HuH-7.5 (cell line): Measurements from ENCODE around the gene HERC6.
"Not testable (repeated sequence)": the region's sequence is repeated elsewhere in the genome, so short reads cannot be mapped to it uniquely, and the experiment has no call there.

Experiments
- DNase-seq: peaks from one replicate; pipeline ENCODE4 v3.0.0; 2011; ENCODE audit warnings: low spot score

Gene HERC6

DNA sequence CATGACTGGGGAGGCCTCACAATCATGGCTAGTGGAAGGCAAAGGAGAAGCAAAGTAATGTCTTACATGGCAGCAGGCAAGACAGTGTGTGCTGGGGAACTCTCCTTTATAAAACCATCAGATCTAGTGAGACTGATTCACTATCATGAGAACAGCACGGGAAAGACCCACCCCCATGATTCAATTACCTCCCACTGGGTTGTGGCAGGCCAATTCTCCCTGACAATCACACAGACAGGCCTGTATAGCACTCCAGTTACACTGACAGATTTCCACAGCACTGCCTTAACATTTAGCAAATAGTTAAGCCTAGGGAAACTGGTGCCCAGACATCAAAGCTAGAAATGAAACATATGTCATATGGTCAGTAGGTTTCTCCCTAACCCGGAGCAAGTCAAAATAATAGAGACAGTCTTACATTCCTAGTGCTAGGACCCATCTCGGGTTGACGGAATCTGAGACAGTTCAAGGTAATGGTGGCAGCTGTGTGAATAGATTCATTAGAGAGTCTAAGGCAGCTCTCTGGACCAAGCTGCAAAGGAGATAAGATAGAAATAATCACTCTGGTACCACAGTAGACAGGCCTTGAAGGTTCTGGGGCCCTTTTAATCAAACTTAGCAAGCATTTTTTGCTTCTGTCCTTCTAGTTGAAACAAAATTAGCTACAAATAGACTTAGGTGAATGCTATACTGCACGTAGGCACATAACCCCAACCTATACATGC lies 68.9 kb downstream of the HERC6 start:
- DNase-seq: no peak

DNA sequence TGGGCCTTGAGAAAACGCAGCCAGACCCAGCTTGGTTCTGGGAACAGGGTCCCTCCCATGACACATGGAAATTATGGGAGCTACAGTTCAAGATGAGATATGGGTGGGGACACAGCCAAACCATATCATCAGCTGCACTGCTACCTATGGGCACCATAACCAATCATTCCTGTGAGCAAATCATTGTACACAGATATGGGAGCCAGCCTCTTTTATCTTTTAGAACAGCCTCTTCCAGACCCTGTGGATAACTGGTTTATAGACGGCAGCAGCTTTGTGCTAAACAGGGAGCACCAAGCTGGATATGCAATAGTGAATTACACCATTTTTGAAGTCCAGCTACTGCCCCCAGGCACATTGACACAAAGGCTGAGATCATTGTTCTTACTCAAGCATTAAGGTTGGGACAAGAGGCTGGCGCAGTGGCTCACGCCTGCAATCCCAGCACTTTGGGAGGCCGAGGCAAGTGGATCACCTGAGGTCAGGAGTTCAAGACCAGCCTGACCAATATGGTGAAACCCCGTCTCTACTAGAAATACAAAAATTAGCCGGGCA lies 69.6 kb downstream of the HERC6 start:
- DNase-seq: not testable (repeated sequence)

DNA sequence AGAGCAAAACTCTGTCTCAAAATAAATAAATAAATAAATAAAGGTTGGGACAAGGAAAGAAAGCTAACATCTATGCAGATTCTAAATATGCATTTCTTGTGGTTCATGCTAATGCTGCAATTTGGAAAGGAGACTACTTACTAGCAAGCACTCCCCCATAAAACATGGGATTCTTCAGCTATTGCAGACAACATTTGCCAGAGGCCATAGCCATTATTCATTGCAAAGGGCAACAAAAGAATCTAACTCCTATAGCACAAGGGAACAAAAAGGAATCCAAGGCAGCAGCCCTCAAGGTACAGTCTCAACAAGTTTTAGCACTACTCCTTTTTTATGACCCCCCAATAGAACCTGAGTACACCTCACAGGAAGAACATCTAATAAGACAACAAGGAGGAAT lies 70.2 kb downstream of the HERC6 start:
- no peak for DNase-seq

DNA sequence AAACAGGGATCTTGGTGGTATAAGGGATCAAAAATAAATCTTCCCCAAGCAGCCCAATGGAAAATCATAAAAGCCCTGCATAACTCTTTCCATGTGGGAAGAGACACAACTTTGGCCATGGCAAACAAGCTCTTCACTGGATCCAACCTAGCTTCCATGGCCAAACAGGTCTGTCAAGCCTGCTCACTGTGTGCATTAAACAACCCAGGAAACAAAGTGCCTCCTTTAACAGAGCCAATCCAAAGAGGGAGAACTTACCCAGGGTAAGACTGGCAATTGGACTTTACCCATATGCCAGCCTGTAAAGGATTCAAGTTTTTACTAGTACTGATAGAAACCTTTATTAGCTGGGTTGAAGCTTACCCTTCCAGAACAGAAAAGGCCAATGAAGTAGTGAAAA lies 70.6 kb downstream of the HERC6 start:
- no peak for DNase-seq

DNA sequence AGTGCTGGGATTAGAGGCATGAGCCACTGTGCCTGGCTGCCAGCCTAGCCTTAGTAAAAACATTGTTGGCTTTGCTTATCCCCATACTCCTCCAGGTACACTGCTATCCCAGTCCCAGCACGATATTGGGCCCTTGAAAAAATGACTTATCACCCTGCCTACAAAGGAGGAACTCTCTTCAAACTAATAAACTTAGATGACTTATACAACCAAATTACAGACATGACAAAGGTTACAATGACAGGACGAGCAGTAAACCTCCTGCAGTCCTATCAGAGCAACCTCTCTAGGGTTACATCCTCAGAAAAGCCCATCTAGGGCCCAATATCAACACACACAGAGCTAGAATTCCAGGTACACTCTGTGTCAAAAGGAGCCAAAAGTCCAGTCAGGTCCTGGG lies 72.6 kb downstream of the HERC6 start:
- no peak for DNase-seq

DNA sequence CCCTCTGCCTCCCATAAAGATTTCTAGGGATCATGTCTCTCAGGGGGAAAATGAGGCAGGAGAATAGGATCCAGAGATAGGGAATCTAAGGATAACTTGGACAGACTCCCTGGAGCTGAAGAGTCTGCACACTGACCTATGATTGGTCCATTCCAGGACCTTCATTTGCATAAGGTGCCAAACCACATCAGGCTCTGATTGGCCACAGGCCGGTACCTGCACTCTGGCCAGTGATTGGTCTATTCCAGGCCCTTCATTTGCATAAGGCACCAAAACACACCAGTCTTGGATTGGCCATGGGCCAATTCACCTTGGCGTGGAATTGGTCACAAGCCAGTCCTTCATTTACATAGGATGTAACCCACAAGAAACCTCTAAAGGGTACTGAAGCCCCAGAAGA lies 74.3 kb downstream of the HERC6 start:
- no peak for DNase-seq

DNA sequence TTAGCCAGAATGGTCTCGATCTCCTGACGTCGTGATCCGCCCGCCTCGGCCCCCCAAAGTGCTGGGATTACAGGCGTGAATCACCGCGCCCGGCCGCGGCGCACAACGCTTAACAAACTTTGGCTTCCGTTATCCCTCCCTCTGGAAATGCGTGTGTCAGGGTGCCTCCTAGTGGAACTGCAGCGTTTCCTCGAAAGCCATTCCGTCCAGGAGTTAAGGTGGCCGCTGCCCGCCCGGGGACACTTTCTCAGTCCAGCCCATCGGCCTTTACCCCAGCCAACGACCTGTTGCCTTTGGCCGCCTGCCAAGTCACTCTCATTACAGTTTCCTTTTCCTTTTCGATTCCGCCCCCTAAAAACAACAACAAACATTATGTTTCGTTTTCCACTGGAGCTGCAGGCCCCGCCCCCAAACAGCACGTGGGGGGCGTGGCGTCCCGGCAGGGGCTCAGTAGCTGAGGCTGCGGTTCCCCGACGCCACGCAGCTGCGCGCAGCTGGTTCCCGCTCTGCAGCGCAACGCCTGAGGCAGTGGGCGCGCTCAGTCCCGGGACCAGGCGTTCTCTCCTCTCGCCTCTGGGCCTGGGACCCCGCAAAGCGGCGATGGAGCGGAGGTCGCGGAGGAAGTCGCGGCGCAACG lies 78.1 kb downstream of the HERC6 start, which contains the start of gene HERC5:
TSS of gene HERC5 (plus strand) at position 450 of the 637 bp plus-strand sequence. CDS start at position 601, 151 bp downstream.
- peak; percentile 86 for DNase-seq

DNA sequence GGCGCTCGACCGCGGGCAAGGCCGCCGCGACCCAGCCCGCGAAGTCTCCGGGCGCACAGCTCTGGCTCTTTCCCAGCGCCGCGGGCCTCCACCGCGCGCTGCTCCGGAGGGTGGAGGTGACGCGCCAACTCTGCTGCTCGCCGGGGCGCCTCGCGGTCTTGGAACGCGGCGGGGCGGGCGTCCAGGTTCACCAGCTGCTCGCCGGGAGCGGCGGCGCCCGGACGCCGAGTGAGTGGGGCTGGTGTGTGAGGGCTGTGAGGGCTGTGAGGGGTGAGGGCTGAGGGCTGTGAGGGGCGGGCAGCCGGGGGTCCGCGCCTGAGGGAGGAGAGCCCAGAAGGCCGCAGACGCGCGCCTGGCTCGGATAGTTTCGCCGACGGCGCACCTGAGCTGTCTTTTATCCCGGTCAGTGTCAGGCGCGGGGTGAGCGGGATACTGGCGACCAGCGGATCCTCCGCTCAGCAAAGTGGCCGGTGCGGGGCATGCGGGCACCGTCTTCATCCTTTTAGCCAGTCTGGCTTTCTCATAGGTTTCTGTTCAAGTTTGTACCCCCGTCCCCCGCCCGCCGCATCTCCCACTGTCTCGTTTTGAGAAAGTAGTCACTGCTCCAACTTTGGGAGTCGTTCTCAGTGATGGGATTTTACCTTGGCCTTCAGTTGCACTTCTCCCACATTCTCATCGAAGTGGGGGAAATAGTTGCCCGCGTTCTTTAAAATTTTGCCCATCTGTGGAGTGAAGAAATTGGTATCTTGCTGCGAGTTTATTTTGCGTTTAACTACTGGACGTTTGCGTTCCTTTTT lies 78.9 kb downstream of the HERC6 start:
- peak; percentile 36 for DNase-seq

DNA sequence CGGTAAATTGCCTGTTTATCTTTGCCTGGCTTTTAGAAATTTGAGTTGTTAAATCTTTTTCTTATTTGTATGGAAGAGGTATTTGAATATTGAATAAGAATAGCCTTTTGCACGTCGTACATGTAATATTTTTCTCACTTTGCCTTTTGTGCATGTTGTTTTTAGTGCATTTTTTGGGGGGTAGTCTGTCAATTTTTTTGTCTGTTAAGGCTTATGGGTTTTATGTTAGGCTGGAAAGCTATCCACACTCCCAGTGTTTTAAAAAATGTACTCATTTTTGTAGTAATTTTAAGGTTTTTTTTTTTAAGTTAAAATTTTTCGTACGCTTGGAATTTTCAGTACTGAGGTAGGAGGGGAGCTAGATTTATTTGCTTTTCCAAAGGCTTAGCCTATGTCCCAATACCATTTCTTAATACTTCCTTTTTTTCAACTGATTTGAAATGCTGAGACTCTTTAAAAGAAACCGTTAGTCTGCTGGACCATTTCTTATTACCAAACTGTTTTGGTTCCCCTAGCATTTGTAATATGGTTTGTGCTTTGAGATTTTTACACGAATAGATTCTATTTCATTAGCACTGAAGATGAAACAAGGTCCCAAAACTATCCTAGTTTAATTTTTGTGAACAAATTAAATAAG lies 79.6 kb downstream of the HERC6 start:
- DNase-seq: no peak

DNA sequence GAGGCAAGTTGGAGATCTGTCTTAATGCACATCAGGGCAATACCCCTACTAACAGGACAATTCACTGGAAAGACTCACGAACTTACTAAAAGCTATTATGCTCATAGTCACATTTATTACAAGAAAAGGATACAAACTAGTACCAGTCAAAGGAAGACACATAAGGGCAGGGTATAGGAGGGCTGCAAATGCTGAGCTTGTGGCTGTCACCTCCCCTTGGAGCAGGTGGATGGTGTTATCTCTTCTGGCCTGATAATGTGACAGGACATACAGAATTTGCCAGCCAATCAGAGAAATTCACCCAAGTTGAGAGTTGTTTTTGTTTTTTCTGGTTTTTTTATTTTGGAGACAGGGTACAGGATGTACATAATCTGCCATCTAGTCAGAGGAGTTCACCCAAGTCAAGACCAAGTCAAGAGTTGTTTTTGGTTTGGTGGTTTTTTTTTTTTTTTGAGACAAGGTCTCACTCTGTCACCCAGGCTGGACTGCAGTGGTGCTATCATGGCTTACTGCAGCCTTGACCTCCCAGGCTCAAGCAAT lies 87.1 kb downstream of the HERC6 start:
- no peak for DNase-seq

DNA sequence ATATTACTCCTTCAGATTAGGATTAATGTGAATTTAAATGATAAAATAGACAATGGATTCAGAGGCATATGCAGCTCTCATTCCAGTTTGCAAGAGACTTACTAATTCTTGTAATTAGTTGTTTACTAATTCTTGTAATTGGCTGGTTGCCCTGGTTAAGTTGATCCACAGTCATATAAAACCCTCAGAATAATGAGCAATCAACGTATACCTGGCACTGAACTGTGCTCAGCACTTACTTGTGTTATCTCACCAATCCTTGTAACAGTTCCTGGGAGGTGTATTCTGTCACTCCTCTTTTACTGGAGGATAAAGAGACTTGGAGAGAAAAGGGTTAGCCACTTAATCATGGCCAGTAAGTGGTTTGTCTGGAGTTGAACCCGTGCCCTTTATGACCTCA lies 88.7 kb downstream of the HERC6 start:
- DNase-seq: no peak

DNA sequence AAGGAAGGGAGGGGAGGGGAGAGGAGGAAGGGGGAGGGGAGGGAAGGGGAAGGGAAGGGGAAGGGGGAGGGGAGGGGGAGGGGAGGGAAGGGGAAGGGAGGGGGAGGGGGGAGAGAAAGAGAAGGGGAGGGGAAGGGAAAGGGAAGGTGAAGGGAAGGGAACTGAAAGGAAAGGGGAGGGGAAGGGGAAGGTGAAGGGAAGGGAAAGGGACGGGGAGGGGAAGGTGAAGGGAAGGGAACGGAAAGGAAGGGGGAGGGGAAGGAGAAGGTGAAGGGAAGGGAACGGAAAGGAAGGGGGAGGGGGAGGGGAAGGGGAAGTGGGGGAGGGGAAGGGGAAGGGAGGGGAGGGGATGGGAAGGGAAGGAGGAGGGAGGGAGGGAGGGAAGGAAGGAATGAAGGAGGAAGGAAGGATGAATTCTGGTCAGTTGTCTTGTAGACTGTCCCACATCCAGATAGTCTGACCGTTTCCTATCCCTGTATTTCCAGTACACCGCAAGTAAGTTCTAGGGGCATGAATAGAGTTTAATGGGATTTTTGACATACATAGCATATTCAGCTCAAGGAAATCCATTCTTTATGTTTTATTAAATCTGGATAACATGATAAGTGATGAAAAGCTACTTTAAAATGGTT lies 98.7 kb downstream of the HERC6 start:
- DNase-seq: no peak

DNA sequence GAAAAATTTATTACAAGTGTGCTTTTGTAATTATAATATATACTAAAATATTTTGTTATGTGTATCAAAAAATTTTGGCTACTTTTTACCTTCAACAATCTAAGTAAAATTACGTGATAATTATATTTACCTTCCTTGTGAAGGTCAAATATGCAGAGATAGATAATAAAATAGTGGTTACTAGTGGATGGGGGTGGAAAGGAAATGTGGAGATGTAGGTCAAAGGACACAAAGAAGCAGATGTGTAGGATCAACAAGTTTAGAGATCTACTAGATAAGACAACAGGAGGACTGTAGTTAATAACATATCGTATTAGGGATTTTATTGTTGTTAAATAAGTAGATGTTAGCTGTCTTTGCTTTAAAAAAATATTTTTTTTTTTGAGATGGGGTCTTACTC lies 99.6 kb downstream of the HERC6 start:
- no peak for DNase-seq

DNA sequence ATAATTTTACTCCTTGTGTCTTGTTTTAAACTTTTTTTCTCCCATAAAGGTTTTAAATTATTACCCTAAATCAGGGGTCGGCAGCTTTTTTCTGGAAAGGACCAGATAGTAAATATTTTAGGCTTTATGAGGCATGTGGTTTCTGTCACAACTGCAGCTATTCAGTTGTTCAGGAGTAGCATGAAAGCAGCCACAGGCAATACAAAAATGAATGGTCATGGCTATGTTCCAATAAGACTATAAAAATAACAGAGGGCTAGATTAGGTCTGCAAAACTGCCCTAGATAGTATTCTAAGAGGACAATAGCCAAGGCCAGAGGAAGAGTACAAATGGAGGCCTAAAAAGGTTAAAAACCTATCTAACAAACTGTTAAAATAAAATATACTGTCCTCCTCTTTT lies 102.9 kb downstream of the HERC6 start:
- no peak for DNase-seq

DNA sequence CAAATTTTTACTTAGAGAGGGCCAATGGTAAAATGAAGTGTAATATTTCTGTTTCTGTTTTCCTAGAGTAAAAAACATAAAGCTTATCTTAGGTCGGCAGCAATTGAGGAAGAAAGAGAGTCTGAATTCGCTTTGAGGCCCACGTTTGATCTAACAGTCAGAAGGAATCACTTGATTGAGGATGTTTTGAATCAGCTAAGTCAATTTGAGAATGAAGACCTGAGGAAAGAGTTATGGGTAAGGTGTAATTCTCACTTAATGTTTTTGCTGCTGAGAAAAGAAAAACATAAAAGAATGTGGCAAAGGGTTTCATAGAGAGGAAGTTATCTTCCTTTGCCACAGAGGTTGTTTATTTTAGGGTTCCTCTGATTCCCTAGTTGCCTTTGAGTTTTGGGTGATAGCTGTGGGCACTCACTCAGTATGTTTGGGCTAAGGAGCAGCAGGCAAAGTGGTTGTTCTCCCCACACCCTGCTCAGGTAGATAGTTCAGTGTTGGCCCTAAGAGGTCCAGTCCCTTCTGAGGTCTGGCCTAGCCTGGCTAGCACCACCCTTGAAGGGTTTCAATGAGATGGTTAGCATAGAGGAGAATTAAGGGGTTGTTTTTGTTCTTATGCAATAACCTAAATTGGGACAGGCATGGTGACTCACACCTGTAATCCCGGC lies 110.6 kb downstream of the HERC6 start:
- DNase-seq: no peak
